Activated naive CD4-positive, alpha-beta T cell treated with anti-CD3 and anti-CD28 coated beads, Interleukin-2, amount 50 U/mL, for 72 hours (primary cell): ENCODE data around the gene FIGLA. TPM values are rescaled to one million over a fixed set of nuclear protein-coding genes. Genes with fewer than 3 reads are reported as not detected.
"Not testable (repeated sequence)": the region's sequence is repeated elsewhere in the genome, so short reads cannot be mapped to it uniquely, and the experiment has no call there.

ENCODE experiments used
- ATAC-seq, 2 donors: fragments of 150-1000 bp; cut with Tn5 transposase; 2 replicates each; pipeline ENCODE4 v1.10.0; 2021; ENCODE audit warnings: mild to moderate bottlenecking in 2 of 2, moderate library complexity in 2 of 2
- DNase-seq, 2 donors: peaks; one replicate each; pipeline ENCODE4 v3.0.0; 2021 to 2022; ENCODE audit warnings: low spot score in 2 of 2
- H3K27ac Mint-ChIP-seq, 2 donors: one replicate each; pipeline ENCODE4 v1.8.0; 2022; ENCODE audit warnings: mild to moderate bottlenecking in 2 of 2, mixed read lengths in 2 of 2
- H3K36me3 Mint-ChIP-seq, 2 donors: one replicate each; pipeline ENCODE4 v1.8.0; 2022; ENCODE audit warnings: mixed read lengths in 2 of 2
- H3K9me3 Mint-ChIP-seq, 2 donors: one replicate each; pipeline ENCODE4 v1.8.0; 2022; ENCODE audit warnings: mixed read lengths in 2 of 2
- total RNA-seq, 2 donors: library from RNA; stranded (reverse); gene quantifications; one replicate each; pipeline ENCODE4 v1.2.3, GENCODE V29; 2022

Gene FIGLA
- total RNA-seq, 2 donors from 2014 or later = not detected

- no peak for DNase-seq
- no peak for ATAC-seq
- Mint-ChIP-seq H3K36me3 (peaks cover 0 to 9% of the 10 kb centered on the region in 2 donors), H3K27ac (peak overlapping the region in 1 of 2 donors; percentile 51), H3K9me3 (peaks cover 0 to 5% of the 10 kb centered on the region in 2 donors)
These were observed 32.4 kb upstream of the FIGLA start for GRCh38 chr2:70822843-70823242.

GRCh38 chr2:70820499-70820898 lies 30.1 kb upstream of the FIGLA start, which contains the start of gene CLEC4F:
TSS of gene CLEC4F (minus strand) at chr2:70820599. CDS start at chr2:70820523, 76 bp downstream.
- H3K36me3 Mint-ChIP-seq = peaks cover 0 to 17% of the 10 kb centered on the region in 2 donors
- peak within 1 kb of the TSS in 1 of 2 donors; percentile 47 for H3K27ac Mint-ChIP-seq
- no peak for ATAC-seq
- no peak for DNase-seq
- peaks cover 0 to 5% of the 10 kb centered on the region in 2 donors for H3K9me3 Mint-ChIP-seq

- ATAC-seq (peak; percentile 51 to 87), DNase-seq (peak in 1 of 2 donors; percentile 25)
- H3K9me3 Mint-ChIP-seq = peaks cover 0 to 5% of the 10 kb centered on the region in 2 donors
- peaks cover 0 to 15% of the 10 kb centered on the region in 2 donors for H3K36me3 Mint-ChIP-seq
- H3K27ac Mint-ChIP-seq = peak overlapping the region; percentile 41 to 78
These were observed 27.0 kb upstream of the FIGLA start for GRCh38 chr2:70817284-70817954.

- Mint-ChIP-seq H3K27ac (peak overlapping the region; percentile 41 to 78), H3K9me3 (peaks cover 0 to 5% of the 10 kb centered on the region in 2 donors), H3K36me3 (peaks cover 0 to 14% of the 10 kb centered on the region in 2 donors)
- DNase-seq = no peak
- ATAC-seq = no peak
These were observed 26.3 kb upstream of the FIGLA start for GRCh38 chr2:70816726-70817125.

- no peak for ATAC-seq
- H3K36me3 Mint-ChIP-seq = no peaks in the 10 kb centered on the region
- peaks cover 0 to 5% of the 10 kb centered on the region in 2 donors for H3K9me3 Mint-ChIP-seq
- DNase-seq = no peak
- no peak overlapping the region for H3K27ac Mint-ChIP-seq
These were observed 18.8 kb upstream of the FIGLA start for GRCh38 chr2:70808983-70809958.

- H3K9me3 Mint-ChIP-seq = peaks cover 0 to 1% of the 10 kb centered on the region in 2 donors
- no peak for ATAC-seq
- H3K27ac Mint-ChIP-seq = no peak overlapping the region
- H3K36me3 Mint-ChIP-seq = no peaks in the 10 kb centered on the region
- no peak for DNase-seq
These were observed 17.3 kb upstream of the FIGLA start for GRCh38 chr2:70807828-70808118.

GRCh38 chr2:70807102-70807827 lies 16.8 kb upstream of the FIGLA start:
- ATAC-seq = no peak
- H3K27ac Mint-ChIP-seq = no peak overlapping the region
- no peak for DNase-seq
- H3K36me3 Mint-ChIP-seq = no peaks in the 10 kb centered on the region
- H3K9me3 Mint-ChIP-seq = no peaks in the 10 kb centered on the region

GRCh38 chr2:70806620-70807019 lies 16.2 kb upstream of the FIGLA start:
- no peaks in the 10 kb centered on the region for H3K36me3 Mint-ChIP-seq
- H3K27ac Mint-ChIP-seq = no peak overlapping the region
- H3K9me3 Mint-ChIP-seq = no peaks in the 10 kb centered on the region
- DNase-seq (no peak), ATAC-seq (no peak)

- ATAC-seq = no peak
- Mint-ChIP-seq H3K27ac (no peak overlapping the region), H3K9me3 (no peaks in the 10 kb centered on the region), H3K36me3 (no peaks in the 10 kb centered on the region)
- no peak for DNase-seq
These were observed 15.6 kb upstream of the FIGLA start for GRCh38 chr2:70806013-70806412.

GRCh38 chr2:70801607-70802263 lies 11.3 kb upstream of the FIGLA start:
- peaks cover 0 to 7% of the 10 kb centered on the region in 2 donors for H3K9me3 Mint-ChIP-seq
- no peak for ATAC-seq
- peaks cover 5 to 24% of the 10 kb centered on the region in 2 donors for H3K36me3 Mint-ChIP-seq
- DNase-seq = no peak
- H3K27ac Mint-ChIP-seq = no peak overlapping the region

- H3K9me3 Mint-ChIP-seq = peaks cover 0 to 7% of the 10 kb centered on the region in 2 donors
- H3K27ac Mint-ChIP-seq = no peak overlapping the region
- DNase-seq = no peak
- ATAC-seq = no peak
- H3K36me3 Mint-ChIP-seq = peaks cover 5 to 24% of the 10 kb centered on the region in 2 donors
These were observed 9.3 kb upstream of the FIGLA start for GRCh38 chr2:70799706-70800105.

- not testable (repeated sequence) for H3K27ac Mint-ChIP-seq, DNase-seq, ATAC-seq, H3K9me3 Mint-ChIP-seq
- peaks cover 5 to 24% of the 10 kb centered on the region in 2 donors for H3K36me3 Mint-ChIP-seq
These were observed 7.6 kb upstream of the FIGLA start for GRCh38 chr2:70797996-70798395.

GRCh38 chr2:70797506-70797905 lies 7.1 kb upstream of the FIGLA start:
- Mint-ChIP-seq H3K36me3 (peaks cover 5 to 24% of the 10 kb centered on the region in 2 donors), H3K27ac (no peak overlapping the region), H3K9me3 (peaks cover 0 to 7% of the 10 kb centered on the region in 2 donors)
- DNase-seq (no peak), ATAC-seq (no peak)

GRCh38 chr2:70796262-70796661 lies 5.8 kb upstream of the FIGLA start:
- no peak overlapping the region for H3K27ac Mint-ChIP-seq
- ATAC-seq (no peak), DNase-seq (no peak)
- H3K36me3 Mint-ChIP-seq = peaks cover 5 to 25% of the 10 kb centered on the region in 2 donors
- H3K9me3 Mint-ChIP-seq = peaks cover 0 to 7% of the 10 kb centered on the region in 2 donors

GRCh38 chr2:70795164-70795995 lies 4.9 kb upstream of the FIGLA start:
- Mint-ChIP-seq H3K9me3 (peaks cover 0 to 7% of the 10 kb centered on the region in 2 donors), H3K27ac (no peak overlapping the region), H3K36me3 (peaks cover 5 to 25% of the 10 kb centered on the region in 2 donors)
- DNase-seq = no peak
- no peak for ATAC-seq
